Measurements from ENCODE around the gene CATSPERB.
"Not testable (repeated sequence)": the region's sequence is repeated elsewhere in the genome, so short reads cannot be mapped to it uniquely, and the experiment has no call there.

Gene CATSPERB

DNA sequence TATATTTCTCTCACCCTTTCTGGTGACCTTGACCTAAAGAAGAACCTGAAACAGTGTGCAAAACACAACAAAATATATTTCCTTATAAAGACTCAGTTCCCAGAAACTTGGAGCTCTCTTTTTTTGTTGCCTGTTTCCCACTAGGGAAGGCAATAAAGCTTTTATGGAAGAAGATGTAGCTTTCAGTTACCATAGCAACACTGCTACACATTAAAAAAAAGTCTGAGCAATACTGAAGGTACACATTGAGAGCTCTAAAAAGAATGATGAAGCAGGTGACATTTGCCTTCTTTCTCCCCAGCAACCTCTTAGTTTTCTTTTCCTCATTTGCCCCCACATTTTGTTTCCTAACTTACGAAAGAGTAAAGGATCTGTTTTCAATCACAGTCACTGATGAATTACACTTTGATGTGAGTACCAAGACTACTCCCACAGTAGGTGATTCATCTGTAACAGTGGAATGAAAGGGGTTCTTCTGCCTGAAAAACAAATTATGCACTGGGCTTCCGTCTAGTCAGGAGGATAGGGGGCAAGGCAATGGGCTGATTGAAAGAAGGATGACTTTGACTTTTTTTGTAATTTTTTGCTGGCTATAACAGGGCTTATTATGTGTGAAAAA lies 1.1 kb upstream of the CATSPERB start:
- peak; percentile 6 to 57 (median 14) for DNase-seq

DNA sequence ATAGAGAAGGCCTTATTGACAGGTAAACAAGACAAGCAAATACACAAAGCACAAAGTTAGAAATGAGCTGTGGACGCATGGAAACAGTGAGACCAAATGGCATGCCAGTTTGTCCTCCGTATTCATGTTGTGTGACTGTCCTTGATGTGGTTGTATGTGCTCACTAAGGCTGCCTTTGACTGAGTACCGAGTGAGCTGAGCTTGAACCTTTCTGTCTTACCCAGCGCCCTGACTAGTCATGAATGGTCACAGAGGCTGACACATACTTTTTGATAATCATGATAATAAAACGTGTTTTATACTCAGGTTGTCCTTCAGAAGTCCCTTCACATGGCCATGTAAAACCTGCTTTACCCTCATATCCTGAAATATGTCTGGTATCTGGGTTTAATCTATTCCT lies 553 bp upstream of the CATSPERB start:
- no peak for DNase-seq

DNA sequence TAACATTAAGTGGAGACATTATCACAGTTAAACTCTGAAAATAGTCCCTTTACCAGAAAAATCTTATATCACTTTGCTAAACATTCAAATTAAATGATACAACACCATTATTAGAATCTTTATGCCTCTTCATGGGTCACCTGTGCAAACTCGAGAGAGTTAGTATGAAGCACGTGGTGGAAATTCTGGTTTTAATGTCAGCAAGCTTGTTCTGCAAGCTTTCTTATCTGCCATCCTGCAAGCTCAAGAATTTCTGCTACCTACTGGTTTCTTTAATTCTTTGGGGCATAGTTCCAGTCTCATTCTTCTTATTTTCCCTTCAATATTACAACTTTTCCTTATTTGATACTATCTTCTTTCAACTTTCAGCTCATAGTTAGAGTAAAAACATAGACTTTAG lies 868 bp downstream of the CATSPERB start:
- no peak for DNase-seq

DNA sequence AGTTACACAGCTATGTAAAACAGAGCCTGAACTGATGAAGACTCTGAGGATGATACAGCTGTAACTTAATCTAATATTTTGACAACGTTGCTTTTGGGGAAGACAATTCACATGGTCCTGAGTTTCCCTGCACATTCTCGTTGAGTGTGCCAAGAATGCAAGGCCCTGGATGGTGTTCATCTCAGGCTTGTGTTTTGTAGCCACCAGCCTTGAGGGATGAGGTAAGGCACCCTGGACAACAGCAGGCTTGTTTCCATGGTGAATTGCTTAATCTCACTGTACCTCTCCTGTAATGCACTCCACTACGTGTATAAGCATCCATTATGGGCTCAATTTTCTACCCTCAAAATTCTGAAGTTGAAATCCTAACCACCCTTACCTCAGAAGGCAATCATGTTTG lies 2.1 kb downstream of the CATSPERB start:
- DNase-seq: no peak

DNA sequence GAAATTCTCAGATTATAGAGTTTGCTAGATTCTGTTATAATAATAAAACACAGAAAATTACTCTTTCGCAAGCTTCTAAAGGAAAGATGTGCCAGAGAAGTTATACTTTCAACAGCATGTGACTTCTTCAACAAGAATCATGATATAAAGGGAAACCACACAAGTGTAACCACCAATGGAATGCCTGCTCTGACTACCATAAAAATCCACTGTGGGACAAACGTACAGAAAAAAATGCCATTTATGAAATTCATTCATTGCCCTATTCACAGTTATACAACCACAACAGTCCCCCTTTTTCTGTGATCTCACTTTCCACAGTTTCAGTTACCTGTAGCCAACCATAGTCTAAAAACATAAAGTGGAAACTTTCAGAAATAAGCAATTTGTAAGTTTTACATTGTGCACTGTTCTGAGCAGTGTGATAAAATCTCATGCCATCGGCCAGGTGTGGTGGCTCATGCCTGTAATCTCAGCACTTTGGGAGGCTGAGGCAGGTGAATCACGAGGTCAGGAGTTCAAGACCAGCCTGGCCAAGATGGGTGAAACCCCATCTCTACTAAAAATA lies 3.2 kb downstream of the CATSPERB start:
- DNase-seq: no peak

DNA sequence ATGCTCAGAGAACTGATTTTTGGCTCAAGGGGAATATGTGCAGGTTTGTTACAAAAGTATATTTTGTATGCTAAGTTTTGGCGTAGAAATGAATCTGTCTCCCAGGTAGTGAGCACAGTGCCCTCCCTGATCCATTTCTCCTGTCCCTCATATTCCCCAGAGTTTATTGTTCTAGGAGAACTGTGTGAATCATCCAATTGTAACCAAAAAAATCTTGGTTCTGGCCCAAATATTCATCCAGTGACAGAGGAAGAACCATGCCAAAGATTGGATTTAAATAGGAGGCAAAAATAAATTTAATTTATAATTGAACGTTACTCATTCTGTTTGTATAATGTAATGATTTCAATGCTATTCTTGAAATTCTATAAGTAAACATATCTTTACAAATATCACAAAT lies 4.8 kb downstream of the CATSPERB start:
- no peak for DNase-seq

DNA sequence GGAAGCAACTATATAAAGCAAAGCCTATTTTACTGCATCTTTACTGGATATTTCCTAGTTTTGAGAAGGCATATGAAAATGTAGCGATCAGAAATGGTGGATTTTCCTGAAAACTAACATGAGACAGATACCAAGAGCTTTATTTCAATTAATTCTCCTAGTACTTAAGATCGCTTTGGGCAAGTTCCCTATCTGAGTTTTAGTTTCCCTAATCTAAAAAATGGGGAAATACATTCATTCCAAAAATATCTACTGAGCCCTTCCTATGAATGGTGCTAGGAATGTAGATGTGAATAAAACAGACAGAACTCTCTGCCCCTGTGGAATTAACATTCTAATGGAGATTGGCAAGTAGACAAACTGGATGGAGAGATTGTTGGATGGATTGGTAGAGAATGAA lies 8.4 kb downstream of the CATSPERB start:
- peak in 2 of 3 donors; percentile 6 to 57 for DNase-seq

DNA sequence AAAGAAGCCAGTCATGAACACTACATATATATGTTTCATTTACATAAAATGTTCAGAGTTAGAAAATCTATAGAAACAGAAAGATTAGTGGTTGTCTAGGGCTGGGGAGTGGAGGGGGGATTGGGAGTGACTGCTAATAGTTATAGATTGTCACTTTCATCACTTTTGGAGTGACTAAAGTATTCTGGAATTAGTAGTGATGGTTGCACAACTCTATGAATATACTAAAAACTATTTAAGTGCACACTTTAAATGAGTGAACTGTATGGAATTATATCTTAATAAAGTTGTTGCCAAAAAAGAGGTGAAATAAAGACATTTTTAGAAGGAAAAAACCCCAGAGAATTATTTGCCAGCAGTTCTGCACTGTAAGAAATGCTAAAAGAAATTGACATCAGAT lies 9.5 kb downstream of the CATSPERB start:
- no peak for DNase-seq

DNA sequence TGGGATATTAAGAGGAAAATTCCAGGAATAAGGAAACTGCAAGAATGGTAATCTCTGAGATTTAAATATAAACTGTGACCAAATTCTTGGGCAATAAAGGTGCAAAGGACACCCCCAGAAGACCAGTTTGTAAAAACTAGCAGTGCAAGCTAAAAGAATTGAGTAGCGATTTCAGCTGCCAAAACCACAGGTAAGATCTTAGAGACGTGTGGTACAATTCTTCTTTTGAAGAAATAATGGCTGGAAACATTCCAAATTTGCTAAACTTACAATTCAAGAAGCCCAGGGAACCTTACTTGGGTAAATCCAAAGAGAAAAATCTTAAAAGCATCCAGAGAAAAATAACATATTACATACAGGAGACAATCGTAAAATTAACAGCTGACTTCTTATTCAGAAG lies 12.0 kb downstream of the CATSPERB start:
- DNase-seq: no peak

DNA sequence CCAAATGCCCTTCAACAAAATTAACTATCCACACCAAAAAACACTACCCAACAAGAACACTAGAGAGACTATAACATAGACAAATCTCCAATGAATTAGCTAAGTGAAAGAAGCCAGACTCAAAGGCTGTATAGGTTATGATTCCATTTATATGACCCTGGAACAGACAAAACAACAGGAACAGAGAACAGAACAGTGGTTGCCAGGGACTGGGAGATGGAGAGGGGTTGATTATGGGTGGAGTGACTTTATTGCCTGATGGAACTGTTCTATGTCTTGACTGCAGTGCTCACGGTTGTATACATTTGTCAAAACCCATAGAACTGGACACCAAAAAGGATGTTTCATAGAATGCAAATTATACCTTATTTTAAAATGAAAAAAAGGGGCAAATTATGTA lies 14.9 kb downstream of the CATSPERB start:
- no peak for DNase-seq

DNA sequence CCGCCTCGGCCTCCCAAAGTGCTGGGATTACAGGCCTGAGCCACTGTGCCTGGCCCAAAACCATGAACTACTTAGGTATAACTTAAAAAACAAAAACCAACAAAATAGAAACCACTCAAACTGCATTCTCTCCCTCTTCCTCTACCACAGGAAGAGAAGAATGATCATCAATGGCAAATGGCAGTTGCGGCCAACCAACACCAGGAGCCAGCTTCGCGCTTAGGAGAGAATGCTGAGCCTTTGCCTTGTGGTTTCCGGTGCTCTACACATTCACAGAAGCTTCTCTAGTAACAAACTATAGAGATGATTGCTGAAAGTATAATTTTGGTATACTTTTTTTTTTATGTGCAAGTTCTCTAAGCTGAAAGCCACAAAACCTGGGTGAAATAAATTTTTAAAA lies 17.1 kb downstream of the CATSPERB start:
- no peak for DNase-seq

DNA sequence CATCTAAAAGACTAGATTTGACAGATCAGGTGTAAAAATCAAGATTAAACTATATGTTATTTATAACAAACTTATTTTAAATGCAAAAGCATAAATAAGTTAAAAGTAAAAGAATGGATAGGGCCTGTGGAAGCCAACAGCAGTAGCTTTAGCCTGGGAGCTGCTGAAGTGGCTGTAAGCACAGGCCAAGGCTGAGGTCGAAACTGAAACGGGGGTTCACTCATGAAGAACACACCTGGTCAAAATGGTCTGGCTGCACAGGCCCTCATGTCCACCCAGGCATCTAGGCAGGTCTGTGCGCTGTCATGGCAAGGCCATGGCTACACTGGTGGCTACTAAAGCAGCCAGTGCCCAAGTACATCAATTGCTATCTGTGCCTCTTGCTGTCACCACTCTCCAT lies 23.1 kb downstream of the CATSPERB start:
- DNase-seq: no peak

DNA sequence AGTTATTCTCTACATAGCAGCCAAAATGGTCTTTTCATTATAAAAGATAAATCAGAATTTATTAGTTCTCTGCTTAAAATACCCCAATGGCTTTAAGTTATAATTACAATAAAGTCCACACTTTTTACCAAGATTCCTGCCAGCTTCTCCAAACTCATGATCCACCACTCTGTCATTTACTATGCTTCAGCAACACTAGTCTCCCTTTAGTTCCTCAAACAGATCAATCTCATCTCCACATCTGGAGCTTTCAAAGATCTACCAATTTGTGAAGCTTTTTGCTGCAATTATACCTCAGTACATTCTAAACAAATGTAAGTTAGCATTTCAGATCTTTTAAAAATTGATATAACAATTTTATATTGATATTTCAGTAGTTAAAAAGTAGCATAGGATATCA lies 24.9 kb downstream of the CATSPERB start:
- peak; percentile 7 to 31 (median 23) for DNase-seq

DNA sequence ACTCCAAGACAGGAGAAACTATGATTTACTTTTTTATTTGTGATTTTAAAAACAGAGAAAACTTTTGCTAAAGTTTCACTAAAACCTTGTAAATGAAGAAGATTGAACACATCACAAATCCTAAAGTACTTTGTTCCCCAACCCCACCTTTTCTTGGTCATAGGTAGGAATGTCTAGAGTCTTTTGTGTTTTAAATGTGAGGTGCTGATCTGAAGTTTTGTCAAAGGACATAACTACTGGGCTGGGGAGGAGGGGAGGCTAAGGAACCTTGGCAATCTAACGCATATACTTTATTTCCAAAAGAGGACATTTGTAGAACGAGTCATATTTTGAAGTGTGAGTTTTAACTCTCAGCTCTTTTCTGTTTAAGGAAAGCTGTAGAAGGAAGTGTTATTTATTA lies 37.2 kb downstream of the CATSPERB start:
- DNase-seq: no peak

DNA sequence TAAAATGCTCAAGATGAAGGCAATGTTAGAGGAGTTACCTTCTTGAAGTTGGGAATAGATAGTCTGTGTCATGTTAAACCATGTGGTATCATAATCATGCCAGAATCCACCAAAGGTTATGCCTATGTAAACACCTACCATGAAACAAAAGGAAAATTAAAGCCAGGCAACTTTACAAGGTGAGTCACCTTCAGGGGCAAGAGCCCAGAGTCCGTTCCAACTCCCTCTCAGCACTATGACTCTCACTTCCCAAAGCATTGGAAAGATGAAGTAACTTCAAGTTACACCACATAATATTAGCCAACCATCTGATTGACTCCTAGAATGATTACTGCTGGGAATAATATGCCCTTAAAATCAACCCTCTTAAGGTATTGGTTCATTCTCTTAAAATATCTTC lies 38.5 kb downstream of the CATSPERB start:
- DNase-seq: peak; percentile 70 to 87 (median 85)

DNA sequence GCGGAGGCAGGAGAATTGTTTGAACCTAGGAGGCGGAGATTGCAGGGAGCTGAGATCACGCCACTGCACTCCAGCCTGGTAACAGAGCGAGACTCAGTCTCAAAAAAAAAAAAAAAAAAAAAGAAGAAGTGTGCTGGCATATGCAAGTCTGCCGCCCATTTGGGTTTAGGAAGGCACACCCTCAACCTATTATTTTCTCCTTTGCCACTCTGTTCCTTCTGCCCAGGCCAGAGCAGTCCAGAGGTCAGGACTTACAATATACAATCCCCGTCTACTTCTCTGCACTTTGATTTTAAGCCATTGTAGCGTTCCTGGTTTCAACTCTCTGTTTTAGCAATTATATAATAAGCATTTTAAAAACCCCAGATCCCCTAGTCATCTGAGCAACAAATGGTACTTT lies 39.8 kb downstream of the CATSPERB start:
- peak in 1 of 3 donors; percentile 18 for DNase-seq

DNA sequence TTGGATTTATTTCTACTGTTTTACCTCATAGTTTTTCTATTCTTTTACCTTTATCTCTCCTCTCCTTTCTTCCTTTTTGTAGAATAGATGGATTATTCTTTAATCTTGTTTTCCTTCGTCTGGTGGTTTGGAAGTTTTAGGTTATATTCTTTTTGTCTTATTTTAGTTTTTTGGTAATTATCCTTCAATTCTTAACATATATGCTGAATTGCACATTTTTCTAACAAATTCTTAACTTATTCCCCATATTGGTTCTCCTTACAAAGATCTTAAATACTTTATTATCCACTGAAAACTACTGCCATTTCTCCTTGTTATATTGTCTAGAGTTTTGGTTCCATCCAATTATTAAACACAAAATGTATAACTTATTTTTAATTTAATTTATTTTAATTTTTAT lies 42.3 kb downstream of the CATSPERB start:
- DNase-seq: no peak

DNA sequence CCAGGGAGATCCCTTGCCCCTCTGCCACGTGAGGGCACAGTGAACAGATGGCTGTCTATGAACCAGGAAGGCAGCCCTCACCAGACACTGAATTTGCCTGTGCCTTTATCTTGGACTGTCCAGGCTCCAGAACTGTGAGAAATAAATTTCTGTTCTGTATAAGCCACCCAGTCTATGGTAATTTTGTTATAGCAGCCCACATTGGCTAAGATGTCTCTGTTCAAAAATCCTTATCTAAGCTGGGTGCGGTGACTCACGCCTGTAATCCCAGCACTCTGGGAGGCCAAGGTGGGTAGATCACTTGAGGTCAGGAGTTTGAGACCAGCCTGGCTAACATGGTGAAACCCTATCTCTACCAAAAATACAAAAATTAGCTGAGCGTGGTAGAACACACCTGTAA lies 44.5 kb downstream of the CATSPERB start:
- DNase-seq: not testable (repeated sequence)

DNA sequence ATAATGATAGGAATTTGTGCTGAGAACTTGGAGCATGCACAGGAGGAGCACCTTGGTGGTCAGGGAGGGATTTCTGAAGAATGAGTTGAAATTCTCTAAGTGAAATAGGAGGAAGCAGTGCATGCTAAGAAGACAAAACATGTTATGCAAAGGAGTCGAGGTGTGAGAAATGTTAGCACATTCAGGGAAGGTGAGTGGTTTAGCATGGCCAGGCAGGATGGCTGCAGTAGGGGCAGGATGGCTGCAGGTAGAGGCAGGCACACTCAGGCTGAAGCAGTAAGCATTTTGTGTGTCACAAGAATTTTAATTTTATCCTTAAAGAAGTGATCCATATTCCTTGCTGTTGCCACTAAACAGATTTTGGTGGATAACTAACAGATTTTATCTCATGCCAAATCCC lies 46.3 kb downstream of the CATSPERB start:
- no peak for DNase-seq

DNA sequence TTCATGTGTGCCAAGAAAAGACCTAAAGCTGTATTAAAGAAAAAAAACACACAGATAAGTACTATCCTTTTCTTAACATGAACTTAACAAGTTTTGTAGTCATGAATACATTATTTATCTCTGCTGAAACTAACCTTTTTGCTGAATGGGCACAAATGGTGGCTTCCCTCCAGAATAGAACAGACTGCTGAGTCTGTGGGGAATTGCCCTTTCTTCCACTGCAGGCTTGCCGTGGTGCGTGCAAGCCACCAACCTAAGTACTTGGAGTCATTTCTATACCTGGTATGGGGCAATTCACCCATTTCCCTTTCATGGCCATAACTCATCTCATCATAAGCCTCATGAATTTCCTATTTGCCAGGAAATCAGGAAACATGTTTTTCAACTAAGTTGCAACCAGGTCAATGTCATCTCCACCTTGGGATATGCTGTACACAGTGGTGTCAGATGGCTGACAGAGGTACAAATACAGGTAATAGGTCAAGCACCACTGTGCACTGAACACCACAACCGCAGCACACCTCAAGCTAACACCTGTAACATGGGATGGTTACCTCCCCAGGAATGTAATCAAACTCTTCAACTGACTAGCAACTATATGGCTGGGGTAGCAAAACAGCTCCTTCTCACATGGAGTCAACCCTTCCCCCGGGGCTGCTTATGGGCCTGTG lies 49.9 kb downstream of the CATSPERB start:
- no peak for DNase-seq

DNA sequence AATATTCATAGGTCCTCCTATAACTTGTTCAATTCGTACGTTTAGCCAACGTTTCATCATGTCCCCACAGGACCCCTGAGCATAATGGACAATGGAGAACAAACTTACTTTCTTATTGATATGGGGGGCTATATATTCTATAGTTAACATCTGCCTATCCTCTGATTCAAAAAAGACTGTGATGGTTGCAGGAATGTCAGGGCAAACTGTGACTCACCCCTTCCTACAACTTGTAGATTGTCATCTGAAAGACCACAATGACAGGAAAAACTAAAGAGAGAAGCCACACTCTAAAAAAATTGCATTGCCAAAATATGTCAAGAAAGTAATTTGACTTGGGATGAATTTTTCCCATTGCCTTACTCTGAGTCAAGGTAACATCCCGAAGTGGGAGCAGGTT lies 50.8 kb downstream of the CATSPERB start:
- no peak for DNase-seq

DNA sequence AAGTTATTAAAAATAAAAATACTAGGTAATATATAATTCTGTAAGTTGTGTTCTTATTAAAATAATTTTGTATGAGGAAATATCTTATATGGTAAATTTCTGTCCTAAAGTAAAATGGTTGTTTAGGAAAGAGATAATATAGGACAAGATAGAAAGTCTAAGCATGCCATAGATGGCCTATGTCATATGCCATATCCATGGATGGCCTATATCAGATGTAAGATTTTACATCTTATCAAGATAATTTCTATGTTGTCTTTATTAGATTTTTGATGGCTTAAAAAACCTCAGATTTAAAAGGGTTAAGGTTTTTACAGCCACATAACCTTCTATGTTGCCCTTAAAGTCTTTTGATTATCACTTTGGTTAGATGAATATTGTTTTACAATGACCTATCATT lies 52.6 kb downstream of the CATSPERB start:
- no peak for DNase-seq

DNA sequence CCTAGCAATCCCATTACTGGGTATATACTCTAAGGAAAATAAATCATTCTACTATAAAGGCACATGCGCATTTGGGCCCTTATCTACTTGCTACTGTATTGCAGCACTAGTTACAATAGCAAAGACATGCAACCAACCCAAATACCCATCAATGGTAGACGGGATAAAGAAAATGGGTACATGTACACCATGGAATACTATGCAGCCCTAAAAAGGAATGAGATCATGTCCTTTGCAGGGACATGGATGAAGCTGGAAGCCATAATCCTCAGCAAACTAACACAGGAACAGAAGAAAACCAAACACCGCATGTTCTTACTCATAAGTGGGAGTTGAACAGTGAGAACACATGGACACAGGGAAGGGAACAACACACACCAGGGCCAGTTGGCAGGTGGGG lies 54.2 kb downstream of the CATSPERB start:
- DNase-seq: not testable (repeated sequence)

DNA sequence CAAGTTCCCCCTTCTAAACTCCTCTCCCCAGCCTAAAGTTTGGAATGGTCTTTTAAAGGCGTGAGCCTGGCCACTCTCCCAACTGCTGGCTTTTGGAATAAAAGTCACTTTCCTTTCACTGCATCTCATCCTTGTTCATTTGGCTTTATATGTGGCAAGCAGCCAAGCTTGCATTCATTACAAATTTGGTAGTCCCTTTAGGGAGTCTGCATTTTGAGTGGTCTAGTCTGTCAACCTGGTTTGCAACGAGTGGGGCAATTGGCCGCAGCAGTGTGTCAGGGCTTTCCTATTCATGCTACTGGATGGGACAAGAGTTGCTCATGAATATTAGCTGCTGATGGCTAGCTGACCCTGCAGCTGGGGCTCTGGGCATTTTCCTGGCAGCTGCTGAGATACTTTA lies 57.0 kb downstream of the CATSPERB start:
- DNase-seq: no peak

DNA sequence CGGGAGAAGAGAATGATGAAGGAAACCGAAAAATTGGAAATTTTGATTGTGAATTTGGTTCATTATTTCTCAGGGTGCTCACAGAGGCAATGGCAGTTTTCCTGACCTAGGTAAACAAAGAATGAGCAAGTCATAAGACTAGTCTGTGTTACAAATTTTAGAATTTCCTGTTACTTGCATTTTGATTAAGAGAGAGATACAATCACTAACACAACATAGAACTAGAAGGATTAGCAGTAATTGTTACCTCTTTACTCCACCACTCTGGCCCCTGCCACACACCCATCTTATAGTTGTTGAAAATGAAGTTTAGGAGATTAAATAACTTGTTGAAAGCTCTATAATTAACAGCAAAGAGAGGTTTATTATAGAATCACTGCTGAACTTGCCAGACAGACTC lies 62.0 kb downstream of the CATSPERB start:
- DNase-seq: no peak

Measured in suppressor macrophage treated with lipopolysaccharide for 1 hour (primary cell).